HEK293T (cell line): Measurements from ENCODE around the gene RORB.

Experiments used
- BHLHE40 ChIP-seq: fragments of 450-650 bp; IDR thresholded peaks from 2 replicates; pipeline ENCODE4 v1.6.1; 2016; ENCODE audit warnings: mild to moderate bottlenecking, moderate library complexity, borderline replicate concordance
- ELF4 ChIP-seq: fragments of 450-650 bp; IDR thresholded peaks from 2 replicates; pipeline ENCODE4 v1.6.1; 2017; ENCODE audit warnings: antibody characterized with exemption
- LEF1 ChIP-seq: fragments of 450-650 bp; IDR thresholded peaks from 2 replicates; pipeline ENCODE4 v1.6.1; 2017; ENCODE audit warnings: mild to moderate bottlenecking, borderline replicate concordance
- SP1 ChIP-seq: fragments of 450-650 bp; IDR thresholded peaks from 2 replicates; pipeline ENCODE4 v1.6.1; 2017
- ZNF384 ChIP-seq: fragments of 450-650 bp; IDR thresholded peaks from 2 replicates; pipeline ENCODE4 v1.6.1; 2016

- no peak for TF ChIP-seq ELF4
- TF ChIP-seq ZNF384, result no peak
- no peak for TF ChIP-seq SP1
- TF ChIP-seq BHLHE40, result no peak
- TF ChIP-seq LEF1, result no peak
Observed at GRCh38 chr9:74519419-74519818, 22.3 kb downstream of the RORB start.
